Measurements from ENCODE around the gene RPS6KA5.
"Not testable (repeated sequence)": the region's sequence is repeated elsewhere in the genome, so short reads cannot be mapped to it uniquely, and the experiment has no call there.

Gene RPS6KA5

GRCh38 chr14:91060351-91061055, at the start of gene RPS6KA5:
Gene RPS6KA5, minus strand, starts transcription at chr14:91060641. Its CDS starts 207 bp downstream, at chr14:91060434.
- DNase-seq (ENCODE audit: low read depth, low spot score): peak; percentile 99

DNA sequence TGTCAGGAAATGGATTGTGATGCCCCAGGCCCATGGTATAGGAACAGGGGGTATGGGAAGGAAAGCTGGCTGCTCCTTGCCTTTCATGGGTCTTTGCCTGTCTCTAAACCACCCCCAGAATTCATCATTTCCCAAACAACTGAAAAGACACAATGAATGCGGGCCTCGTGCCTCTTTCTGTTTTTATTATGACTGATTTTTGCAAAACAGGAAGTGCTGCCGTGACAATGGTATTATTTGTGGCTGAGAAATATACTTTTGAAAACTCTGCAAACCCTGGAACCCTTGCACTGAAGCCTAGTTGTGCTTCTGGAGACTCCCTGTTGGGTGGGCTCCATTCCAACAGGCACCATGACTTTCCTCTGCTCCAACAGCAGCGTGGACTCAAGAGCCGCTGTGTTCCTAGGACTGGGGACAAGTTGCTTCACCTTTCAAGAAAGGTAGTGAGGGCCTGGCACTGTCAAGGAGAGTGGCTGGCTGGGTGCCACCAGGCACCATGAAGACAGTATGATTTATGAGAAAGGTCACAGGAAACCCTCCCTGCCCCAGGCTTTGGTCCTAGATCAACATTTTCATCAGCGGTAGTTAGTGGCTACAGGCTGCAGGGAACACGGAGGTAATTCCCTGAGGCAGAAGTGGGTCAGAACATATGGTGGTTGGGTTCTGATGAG, 48.6 kb upstream of the RPS6KA5 start:
- no peak for DNase-seq (ENCODE audit: low read depth, low spot score)

DNA sequence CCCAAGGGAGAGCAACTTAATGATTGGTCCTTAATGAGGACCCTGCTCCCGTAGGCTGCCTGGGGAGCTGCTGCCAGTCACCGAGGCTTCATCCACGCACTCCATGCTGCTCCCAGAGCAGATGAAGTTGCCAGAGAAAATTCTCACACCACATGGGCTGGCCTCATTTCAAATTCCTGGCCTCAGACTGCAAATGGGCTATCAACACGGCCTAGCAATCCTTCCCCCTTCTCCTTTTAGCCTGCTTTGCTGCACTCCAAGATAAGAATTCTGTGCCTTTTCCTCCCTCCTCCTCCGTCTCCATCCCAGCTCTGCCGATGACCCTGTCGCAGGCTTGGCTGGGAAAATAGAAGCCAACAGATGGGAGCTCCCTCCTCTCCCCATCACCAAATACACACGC, 42.7 kb upstream of the RPS6KA5 start:
- no peak for DNase-seq (ENCODE audit: low read depth, low spot score)

DNA sequence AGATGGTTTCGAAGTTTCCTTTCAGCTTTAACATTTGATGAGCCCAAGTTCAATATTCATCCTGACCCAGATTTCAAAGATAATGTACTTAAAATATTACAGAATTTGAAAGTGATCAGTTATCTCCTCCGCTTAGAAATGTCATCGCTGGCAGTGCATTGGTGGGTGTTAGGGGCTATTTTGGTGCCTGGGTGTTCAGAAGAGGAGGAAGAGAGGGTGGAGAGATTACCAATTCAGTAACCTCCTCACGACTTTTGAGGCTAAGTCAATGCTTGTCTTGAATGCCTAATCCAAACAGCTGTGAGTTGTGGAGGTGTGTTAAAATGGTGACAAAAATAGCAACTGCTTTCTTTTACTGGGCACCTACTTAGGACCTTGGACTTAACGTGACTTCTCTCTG, 39.7 kb upstream of the RPS6KA5 start:
- no peak for DNase-seq (ENCODE audit: low read depth, low spot score)

GRCh38 chr14:91098591-91098990, 38.1 kb upstream of the RPS6KA5 start:
- DNase-seq (ENCODE audit: low read depth, low spot score): no peak

DNA sequence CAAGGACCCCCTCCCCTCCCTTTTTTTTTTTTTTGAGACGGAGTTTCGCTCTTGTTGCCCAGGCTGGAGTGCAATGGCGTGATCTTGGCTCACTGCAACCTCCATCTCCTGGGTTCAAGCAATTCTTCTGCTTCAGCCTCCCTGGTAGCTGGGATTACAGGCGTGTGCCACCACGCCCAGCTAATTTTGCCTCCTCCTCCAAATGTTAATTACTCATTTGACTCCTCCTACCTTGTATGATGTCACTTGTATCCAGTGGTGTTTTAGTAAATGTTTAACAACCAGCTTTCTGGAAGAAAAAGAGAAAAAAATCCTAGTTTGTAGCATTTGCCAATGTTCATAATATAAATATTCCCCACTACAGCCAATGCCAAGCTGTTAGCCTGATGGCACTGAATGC, 37.2 kb upstream of the RPS6KA5 start:
- not testable (repeated sequence) for DNase-seq (ENCODE audit: low read depth, low spot score)

DNA sequence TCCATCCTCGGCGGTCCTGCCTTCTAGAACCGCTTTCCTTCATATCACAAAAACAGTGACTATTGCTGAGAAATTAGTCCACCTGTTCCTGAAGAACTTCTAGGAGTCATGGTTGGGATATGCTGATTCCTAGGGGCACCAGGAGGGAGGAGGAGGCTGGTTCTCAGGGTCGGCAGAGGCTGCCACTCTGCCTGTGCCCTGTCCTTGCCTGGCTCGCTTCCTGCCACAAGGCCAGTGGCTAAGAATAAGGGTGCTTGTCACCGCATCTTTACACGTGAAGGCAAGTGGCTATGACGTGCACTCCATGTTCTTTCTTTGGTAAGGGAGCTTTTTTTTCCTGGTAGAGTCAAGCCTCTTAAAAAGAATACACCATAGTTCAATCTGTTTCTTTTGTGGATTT, 34.7 kb upstream of the RPS6KA5 start:
- no peak for DNase-seq (ENCODE audit: low read depth, low spot score)

GRCh38 chr14:91094772-91095171, 34.3 kb upstream of the RPS6KA5 start:
- no peak for DNase-seq (ENCODE audit: low read depth, low spot score)

DNA sequence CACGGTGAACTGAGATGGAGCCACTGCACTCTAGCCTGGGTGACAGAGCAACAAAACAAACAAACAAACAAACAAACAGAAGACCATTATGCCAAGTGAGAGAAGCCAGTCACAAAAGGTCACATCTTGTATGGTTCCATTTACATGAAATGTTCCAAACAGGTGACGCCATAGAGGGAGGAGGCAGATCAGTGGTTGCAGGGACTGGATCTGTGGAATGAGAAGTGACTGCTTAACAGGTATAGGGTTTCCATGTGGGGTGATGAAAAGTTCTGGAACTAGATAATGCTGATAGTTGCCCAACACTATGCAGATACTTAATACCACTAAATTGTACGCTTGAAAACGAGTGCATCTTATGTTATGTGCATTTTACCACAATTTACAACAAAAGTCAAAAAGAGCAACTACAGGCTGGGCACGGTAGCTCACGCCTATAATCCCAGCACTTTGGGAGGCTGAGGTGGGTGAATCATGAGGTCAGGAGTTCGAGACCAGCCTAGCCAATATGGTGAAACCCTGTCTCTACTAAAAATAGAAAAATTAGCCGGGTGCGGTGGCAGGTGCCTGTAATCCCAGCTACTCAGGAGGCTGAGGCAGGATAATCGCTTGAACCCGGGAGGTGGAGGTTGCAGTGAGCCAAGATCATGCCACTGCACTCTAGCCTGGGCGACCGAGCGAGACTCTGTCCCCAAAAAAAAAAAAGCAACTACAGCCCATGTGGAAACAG, 33.5 kb upstream of the RPS6KA5 start:
- DNase-seq (ENCODE audit: low read depth, low spot score): not testable (repeated sequence)

DNA sequence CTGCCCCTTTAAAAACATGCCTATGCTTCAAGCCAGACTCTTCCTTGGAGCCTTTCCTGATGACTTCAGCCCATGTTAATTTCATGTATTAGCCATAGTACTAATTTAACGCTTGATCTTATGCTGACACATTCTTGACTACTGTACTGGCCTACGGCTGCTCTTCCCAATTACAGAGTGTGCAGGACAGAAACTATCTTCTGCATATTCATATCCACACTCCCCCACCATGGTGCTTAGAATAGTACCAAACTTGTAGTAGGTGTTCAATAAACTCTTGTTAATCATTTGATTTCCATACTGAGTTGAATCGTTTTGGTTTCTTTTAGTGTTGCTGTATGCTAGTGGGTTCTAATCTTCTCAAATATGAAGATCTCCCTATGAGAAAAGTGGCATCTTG, 31.6 kb upstream of the RPS6KA5 start:
- no peak for DNase-seq (ENCODE audit: low read depth, low spot score)

DNA sequence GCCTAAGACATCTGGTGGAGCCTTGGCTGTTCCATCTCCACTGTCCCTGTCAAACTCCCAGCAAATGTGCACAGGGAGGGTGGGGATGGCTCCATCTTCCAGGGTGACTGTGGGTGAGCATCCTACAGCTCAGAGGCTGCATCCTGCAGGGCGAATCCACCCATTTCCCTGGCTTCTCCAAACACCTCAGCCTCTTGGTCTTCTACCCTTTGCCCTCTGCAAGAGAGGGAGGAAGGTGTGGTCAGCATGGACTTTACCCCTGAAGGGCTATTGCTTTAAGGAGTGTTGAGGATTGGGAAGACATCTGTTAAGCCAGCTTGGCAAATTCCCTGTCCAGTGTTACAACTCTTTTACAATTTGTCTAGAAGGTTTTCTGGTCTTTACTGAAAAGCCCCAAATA, 30.3 kb upstream of the RPS6KA5 start:
- DNase-seq (ENCODE audit: low read depth, low spot score): no peak

DNA sequence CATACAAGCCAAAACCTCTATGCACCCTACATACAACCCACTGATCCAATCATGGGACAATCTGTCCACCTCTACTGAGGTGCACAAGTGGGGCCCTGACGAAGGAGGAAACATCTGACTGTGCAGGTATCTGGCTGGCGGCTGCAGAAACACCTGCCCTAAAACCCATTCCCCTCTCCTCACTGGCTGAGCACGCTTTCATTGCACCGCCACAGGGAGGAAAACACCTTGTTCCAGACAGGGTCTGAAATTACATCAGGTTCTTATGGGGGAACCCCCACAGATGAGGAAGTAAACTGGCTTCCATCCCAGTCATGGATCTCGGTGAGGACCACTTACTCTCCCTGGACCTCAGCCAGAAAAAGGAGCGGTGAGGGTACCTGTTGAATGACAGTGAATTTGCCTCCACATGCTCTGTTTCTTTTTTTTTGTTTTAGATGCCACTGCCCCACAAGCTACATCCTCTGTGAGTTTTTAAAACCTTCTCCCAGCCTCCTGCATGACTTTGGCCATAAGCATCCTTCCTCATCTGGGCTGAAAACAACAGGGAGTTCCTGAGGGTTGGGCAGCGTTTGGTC, 29.6 kb upstream of the RPS6KA5 start:
- DNase-seq (ENCODE audit: low read depth, low spot score): no peak

- no peak for DNase-seq (ENCODE audit: low read depth, low spot score)
These were observed 28.3 kb upstream of the RPS6KA5 start for GRCh38 chr14:91088585-91089235.

DNA sequence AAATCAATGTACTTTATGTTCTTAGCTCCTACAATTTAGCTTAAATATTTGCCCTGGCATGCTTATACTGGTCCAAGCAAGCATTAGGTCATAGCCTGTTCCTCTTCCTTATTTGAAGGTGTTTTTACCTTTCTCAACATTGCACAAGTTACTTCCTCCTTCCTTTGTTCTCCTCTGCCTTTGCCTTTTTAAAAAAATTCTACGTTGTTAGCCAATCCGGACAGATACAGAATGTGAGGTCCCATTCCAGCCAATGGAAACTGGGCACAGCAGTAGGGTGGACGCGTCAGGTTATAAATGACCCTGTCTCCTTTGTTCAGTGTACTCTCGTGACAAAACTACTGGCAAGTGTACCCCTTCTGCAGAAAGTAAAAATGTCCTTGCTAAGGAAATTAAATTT, 27.0 kb upstream of the RPS6KA5 start:
- not testable (repeated sequence) for DNase-seq (ENCODE audit: low read depth, low spot score)

DNA sequence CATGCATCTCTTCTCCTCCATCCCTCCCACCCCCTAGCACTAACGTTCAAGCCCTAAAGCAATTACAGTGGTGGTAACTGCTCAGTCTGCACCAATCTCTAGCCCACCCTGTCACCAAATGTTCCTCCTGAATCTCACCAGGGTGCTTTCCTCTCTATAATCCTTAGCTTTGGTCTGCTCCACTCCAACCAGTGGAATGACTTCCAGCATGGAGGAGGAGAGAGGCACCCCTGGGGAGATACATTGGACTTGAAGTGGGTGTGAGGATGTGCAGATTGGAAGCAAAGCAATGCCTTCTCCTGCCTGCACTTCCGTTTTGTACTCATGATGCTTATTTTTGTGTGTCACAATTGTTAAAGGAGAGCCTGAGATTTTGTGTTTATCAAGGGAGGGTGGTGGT, 24.1 kb upstream of the RPS6KA5 start:
- DNase-seq (ENCODE audit: low read depth, low spot score): no peak

DNA sequence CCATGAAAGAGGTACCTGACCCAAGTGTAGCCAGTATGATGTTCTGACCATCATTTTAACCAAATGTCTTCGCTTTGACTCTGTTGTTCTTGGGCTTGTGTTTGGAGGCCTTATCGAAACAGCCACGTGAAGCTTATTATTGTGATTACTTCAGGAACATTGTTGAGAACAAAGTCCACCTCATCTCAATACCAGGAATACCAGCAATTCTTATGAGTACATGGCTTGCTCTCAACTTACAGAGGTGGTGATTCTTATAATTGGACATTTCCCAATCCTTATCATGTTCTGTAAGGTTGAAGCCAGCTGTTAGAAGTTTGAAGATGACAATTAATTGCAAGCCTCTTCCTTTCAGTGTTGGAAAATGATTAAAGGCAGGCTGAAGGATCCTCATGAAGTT, 21.8 kb upstream of the RPS6KA5 start:
- no peak for DNase-seq (ENCODE audit: low read depth, low spot score)

DNA sequence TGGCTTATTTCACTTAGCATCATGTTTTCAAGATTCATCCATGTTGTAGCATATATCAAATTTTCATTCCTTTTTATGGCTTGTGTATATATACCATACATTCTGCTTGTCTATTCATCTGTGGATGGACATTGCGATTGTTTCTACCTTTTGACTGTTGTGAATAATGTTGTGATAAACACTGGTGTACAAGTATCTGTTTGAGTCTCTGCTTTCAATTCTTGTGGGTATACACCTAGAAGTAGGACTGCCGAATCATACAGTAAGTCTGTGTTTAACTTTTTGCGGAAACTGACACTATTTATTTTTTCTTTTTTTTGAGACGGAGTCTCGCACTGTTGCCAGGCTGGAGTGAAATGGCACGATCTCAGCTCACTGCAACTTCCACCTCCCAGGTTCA, 19.6 kb upstream of the RPS6KA5 start:
- DNase-seq (ENCODE audit: low read depth, low spot score): no peak

DNA sequence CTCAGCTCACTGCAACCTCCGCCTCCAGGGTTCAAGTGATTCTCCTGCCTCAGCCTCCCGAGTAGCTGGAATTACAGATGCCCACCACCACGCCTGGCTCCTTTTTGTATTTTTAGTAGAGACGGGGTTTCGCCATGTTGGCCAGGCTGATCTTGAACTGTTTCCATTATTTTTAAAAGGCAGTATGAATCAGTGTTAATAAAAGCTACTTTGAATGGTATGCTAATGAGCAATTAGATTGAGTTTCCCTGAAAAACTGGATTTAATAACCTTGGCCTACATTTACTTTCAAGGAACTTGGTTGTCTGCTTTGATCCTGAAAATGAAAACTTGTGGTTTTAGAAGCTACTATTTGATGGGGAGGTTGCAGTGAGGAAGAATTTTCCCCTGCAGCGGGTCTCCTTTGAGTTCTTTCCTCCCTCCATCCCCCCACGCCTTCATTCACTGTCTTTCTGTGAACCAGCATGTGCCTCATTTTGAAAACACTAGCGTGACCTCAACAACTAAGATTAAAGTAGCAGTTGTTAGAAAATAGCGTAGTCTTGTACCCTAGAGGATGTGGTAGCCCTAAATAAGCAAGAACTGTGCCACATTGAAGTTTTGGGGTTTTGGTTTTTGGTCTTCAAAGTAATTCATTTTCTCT, 17.8 kb upstream of the RPS6KA5 start:
- peak; percentile 29 for DNase-seq (ENCODE audit: low read depth, low spot score)

- no peak for DNase-seq (ENCODE audit: low read depth, low spot score)
These were observed 15.1 kb upstream of the RPS6KA5 start for GRCh38 chr14:91075553-91075952.

DNA sequence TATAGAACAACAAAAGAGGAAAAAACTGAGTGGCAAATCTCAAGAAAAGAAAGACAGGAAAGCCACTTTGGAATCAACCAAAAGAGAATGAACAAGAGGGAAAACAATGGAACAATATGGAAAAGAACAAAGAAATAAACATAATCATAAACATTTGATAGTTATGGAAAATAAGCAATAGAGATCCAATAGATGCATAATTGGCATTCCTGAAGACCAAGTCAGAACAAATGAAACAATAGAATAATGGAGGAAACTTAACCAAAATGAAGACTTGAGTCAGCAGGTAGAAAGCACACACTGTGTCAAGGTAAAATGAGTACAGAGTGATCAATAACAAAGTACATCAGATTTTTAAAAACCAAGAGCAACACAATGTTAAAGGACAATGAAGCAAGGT, 10.1 kb upstream of the RPS6KA5 start:
- DNase-seq (ENCODE audit: low read depth, low spot score): no peak

GRCh38 chr14:91068642-91069041, 8.2 kb upstream of the RPS6KA5 start:
- DNase-seq (ENCODE audit: low read depth, low spot score): no peak
